GM18873 (cell line): Measurements from ENCODE around the gene DCP1B.
"Not testable (repeated sequence)": the region's sequence is repeated elsewhere in the genome, so short reads cannot be mapped to it uniquely, and the experiment has no call there.

Source experiments
- ATAC-seq: cut with Tn5 transposase; IDR thresholded peaks from one replicate; pipeline ENCODE4 v1.9.1; 2021; ENCODE audit warnings: mild to moderate bottlenecking, moderate library complexity, moderate number of reproducible peaks; ENCODE audit not compliant: unreplicated experiment, low FRiP score

The DCP1B gene

DNA sequence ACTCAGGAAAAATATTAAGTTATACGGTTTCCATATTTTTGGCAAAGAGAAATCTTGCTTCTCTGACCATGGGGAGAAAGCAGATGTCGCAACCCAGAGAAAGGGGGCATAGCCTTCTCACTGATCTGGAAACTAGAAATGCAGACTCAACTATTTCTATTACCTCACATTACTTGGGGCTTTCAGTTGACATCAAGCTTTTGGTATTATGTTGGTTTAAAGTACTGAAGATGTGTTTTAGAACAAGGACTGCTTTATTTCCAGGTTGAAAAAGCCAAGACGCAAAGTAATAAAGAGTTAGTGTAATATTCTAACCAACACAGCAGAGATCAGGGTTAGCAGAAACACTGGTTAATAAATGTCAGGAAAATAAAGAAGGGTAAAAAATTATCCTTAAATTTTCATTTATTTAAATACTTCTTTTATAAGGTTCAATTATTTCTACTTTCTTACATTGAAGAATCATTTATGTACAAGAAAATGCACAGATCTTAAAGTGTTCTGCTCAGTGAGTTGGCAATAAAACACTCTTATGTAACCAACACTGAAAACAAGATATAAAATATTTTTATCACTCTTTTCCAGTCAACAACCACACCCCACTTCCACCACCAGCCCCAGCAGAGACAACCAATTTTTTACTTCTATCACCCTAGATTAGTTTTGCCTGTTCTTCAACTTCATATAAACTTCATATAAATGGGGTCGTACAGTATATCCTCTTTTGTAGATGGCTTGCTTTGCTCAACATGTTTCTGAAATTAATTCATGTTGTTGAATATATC, 26.0 kb downstream of the DCP1B start:
- ATAC-seq, result no peak

DNA sequence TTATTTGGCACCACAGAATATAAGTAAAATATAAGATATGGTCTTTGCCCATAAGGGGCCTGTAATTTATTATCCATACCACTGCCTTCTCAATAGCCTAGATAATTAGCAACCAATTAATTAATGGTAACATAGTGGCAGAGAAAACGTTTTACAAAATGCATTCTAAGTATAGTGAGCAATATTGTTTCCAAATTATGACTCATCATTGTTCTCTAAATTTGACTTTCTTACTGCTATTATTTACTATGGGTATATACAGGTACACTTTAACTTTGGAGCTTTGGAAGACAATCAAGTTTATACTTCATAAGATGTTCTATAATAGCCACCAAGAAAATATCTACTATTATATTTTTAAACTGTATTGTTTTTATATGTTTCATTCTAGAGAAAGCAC, 26.7 kb downstream of the DCP1B start:
- ATAC-seq, result no peak

DNA sequence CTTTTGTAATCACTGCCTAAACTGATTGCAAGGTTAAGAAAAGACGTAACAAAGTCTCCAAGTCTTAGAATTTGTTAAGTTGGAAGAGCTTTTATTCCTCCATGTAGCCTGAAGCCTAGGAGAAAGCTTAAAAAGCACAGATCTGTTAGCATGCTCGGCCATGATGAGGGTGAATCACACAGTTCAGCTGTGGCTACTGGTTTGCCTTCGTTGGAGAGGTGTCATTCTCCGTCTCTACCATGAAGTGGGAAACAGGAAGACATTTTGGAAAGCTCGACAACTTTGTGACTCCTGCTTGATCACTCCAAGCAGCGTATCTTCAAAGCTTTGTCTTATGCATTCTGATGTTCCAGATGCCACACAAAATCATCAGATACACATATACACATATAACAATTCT, 27.1 kb downstream of the DCP1B start:
- ATAC-seq, result no peak

DNA sequence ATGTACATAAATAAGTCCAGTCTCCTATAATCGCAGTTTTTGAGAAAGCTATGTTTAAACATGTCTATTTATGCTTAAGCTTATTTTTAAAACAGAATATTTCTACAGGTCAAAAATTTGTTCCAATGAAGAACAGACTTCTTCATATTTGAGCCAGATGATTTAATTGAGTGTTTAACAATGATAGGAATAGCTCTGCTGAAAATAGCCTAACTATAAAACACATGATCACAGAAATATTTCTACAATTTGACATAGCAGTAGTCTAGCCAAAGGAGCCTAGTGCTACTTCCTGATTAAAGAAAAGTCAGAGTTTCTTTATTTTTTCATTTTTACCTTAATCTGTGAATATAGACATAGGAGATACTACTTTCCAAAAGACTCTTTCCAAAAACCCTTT, 29.4 kb downstream of the DCP1B start:
- ATAC-seq, result no peak

DNA sequence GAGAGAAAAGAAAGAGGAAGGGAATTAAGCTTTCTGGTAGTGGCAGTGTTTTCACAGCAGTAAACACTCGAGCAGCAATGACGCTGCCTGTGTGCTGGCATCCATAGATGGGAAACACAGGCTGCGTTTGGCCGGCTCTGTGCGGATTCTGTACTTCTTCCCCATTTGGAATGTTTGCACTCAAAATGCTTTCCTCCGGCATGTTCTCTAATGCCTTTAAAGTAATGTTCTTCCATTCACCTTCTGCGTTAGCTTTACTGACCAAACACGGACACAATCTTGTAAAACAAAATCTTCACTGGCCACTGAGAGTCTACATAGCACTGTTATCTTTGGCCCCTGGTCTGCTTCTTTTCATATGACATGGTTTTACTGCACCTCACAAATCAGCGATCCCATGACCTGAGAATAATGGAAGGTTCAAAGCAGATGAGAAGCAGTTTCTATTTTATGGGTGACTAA, 31.4 kb downstream of the DCP1B start:
- ATAC-seq, result no peak

DNA sequence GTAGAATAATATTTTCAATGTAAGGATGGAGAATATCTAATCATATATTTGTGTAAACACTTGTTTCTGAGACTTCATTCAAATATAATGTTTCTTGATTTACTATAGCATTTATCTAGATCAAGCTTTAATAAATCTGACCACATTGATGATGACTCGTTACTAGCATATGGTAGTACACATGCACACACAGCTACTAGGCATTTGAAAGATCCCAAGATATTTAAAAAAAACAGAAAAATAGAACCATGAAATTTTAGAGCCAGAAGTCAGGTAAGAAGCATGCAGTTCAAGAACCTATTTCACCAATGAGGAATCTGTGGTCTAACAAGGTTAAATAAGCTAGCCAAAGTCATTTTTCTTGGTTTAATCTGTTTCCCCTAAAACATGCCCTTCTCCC, 32.0 kb downstream of the DCP1B start:
- ATAC-seq, result no peak

DNA sequence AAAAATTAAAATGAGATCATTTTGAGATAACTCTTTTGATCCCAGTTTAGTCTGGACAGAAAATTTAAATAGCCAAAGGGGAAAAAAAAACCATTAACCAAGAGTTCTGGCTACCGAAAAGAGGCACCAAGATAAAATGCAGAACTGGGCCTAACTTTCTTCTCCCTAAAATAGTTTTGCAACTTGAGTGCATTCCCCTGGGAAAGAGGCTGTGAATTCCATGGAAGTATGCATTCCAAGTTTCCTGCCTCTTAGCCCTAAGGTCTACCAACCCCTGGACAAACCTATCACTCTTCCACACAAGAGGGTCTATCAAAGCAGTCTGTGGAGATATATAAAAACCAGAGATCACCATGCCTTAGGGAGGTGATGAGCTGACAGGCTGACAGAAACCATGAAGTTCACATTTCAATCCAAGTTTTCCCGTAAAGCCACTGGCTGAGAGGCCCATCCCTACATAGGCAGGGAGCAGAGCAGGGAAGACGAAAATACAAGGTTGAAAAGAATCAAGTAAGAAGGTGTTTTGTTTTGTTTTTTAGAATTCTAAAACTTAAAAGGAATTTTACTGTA, 33.8 kb downstream of the DCP1B start:
- no peak for ATAC-seq

DNA sequence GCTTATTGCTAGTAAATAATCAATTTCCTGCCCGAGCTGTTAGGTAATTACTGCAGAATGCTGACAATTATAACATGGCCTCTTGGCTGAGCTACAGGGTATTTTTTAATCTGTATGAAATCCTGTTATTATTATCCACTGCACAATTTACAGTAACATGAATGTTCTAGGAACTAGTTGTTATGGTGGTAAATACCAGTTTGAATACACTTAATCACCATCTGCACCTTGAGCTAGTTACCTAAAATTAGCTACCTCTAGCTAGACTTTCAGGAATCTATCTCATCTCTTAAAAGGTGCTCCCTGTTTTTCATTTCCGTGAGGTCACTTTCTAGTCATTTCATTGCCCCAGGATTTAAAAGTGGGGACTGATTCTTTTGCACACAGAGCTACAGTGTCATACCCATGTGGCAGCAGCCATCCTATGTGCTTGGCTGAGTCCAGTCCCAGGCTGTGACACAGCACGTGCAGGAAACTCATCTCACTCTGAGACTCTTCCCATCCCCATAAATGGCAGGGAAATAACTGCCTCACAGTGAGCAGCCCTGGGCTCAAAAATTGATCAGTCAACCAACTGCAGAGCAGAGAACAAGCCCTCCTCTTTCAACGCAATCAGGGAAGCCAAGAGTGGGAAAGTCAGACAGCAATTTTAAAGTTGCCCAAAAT, 37.6 kb downstream of the DCP1B start:
- ATAC-seq, result no peak

DNA sequence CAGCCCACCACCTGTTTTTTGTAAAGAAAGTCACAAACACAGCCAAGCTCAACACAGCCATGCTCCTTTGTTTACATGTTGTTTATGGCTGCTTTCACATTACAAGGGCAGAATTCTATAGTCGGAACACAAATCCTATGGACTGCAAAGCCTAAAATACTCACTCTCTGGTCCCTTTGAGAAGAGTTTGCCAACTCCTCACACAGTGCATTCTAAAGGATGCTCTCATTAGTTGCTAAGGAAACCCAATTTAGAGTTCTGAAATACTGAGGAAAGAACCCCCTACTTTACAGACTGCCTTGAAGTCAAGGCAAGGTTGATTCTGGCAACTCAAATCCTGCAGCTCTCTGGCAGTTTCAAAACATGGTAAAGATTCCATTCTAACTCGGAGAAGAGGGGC, 38.3 kb downstream of the DCP1B start:
- ATAC-seq, result no peak

DNA sequence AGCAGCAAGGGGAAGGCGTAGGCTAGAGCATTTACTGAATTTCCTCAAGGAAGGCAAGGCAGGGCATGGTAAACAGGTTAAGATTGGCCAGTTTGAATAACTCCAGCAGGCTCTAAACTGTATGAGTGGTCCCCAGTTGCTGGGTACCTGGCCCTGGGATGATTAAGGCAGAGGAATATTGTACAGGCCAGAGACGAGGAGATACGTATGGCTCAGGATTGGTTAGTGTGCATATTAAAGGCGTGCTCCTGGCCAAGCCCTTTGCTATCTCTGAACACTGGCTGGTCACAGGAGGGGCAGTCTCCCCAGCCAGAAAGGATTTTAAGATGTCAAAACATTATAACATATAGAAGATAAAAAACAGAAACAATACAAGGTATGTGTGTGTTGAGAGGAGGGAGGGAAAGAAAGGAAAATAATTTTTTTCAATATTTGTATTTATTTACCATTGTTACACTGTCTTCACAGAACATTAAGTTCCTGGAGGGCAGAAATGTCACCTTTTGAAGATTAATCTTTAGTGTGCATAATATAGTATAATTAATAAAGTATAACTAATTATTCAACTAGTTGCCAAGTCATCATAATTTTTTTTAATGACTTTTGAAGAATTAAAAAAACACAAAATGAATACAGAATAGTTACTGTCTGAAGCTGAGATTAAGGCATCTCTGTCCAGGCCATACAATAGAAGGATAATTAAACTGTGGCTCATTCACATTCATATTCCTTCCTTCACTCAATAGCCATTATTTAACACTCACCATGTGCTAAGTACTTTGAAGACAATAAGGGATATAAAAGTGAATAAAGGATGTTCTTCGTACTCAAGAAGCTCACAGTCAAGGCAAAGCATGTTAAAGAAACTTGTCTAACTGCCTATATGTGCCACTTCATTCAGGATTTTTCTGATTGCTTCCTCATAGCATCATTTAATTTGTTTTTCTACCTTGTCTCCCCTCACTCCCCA, 41.9 kb downstream of the DCP1B start:
- no peak for ATAC-seq

DNA sequence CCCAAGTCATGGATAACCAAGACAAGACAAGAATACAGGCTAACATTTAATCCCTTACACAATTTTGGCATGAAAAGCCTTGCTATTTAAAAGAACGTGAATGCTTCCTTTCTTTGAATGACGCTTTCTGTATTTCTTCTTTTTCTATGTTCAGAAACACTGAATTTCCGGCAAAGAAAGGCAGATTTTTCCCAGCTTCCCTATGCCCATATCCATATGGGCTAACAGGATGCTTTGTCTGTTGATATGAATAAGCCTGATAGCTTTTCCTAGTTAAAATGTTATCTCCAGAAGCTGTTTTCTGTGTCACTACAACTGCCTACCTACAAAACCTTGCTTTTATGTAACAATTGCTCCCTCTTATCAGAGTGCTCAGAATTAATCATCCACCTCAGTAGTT, 47.5 kb downstream of the DCP1B start:
- no peak for ATAC-seq

DNA sequence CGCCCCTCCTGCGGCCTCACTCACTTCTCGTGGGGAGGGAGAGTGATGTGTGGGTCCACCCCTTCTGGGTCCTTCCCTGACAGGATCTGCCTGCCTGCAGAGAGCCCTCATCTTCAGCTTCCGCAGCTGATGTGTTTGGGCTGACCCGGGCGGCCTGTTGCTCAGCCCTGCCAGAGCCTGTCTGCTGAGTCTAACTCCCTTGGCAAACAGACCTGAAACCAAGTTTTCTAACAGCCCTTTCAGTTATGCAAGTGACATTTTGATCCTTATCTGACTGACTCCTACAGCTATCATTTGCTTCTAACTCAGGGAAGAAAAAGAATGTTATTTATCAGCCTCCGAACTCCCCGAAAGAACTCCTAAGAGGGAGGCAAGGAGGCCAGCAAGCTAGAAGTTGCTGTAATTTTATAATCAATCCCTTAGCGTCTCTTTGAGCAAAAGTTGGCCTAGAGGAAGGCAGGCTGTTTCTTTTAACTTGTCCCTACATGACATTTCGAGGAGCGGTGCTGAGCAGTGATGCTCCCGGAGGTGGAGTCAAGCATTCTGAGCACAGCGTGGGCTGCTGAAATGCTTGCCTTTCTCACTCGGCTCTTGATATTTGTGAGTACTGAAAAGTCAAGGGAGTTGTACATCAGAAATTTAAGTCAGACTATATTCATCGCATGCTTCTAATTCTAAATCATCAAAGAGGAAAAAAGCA, 54.3 kb downstream of the DCP1B start:
- ATAC-seq, result no peak

DNA sequence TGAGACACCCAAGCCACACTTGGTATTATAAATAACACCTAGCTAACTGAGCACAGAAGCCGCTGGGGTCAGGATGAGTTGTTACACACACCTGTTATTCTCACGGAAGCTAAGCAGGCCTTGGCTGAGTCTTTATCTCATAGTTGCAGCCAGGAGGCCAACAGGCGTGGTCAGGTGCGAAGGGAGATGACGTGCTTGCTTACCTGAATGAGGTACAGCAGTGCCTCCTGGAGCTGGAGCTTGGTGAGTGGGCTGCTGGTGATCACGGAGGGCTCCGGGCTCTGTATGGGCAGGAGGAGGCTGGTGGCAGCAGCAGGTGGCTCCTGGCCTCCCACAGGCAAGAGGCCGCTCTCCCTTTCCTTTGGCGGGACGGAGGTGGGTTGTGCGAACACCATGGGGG, 55.4 kb downstream of the DCP1B start:
- ATAC-seq, result no peak

DNA sequence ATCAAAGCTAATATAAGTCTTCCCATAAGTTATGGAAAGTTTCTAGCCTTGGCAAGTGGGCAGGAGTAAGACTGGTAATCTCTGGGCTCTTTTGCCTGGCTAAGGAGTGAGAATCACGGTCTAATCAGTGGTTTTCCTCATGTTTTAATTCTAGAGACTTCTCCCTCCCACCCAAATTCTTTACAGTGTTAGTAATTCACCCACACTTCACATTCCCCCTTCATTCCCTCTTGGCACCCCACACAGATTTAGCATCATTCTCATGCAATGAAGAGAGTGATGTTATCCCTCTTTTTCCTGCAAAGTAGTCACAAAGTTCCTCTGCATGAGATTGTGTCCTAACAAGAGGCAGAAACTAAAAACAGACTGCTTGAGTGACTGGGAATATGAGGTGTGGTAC, 57.2 kb downstream of the DCP1B start:
- no peak for ATAC-seq

DNA sequence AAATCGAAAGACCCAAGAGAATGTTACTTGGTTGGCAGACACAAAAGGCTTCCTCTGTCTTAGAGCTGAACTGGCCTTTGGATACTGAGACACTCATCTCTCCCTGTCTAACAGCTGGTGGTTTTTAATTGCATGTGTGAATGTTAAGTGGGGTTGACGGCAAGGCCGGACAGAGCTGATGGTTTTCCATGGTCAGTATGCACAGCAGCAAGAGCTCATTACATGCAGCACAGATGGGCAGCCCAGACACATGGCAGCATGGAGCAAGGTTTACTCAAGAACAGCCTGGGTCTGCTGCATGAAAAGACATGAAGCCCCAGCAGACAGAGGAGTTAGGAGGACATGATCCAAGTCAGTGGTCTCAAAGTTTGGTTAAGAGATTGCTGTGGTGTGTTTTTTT, 58.0 kb downstream of the DCP1B start:
- no peak for ATAC-seq

DNA sequence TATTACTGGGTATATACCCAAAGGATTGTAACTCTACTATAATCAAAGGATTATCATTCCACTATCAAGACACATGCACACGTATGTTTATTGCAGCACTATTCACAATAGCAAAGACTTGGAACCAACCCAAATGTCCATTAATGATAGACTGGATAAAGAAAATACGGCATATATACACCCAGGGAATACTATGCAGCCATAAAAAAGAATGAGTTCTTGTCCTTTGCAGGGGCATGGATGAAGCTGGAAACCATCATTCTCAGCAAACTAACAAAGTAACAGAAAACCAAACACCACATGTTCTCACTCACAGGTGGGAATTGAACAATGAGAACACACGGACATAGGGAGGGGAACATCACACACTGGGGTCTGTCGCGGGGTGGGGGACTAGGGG, 58.8 kb downstream of the DCP1B start:
- not testable (repeated sequence) for ATAC-seq

DNA sequence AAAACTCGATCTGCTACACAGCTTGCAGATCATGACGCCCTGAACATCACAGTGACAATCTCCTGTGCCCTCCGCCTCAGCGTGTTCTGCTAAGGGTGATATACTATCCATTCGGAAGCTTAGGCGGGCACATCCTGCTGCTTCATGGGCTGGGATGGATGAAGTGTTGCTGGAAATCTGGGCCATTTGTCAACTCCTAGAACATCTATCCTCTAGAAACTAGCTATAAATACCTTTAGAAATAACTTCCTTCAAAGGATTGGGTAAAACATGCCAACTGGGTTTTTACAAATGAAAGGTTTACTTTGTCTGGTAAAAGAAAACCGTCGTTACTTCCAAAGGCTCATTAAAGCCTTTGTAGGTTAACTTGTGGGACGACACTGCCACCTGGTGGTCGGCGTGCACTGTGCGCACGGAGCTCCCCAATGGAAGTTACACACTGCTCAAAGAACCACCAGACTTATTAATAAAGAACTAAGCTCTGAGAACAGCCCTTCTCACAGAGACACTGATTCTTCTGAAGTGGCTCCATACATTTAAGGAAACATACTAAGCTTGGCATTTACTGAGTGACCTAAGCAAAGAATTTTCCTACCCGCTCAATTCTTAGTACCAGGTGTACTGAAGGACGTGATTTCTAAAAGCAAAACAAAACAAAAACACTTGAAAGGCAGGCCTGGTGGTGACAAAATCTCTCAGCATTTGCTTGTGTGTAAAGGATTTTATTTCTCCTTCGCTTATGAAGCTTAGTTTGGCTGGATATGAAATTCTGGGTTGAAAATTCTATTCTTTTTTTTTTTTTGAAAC, 64.3 kb downstream of the DCP1B start:
- no peak for ATAC-seq

DNA sequence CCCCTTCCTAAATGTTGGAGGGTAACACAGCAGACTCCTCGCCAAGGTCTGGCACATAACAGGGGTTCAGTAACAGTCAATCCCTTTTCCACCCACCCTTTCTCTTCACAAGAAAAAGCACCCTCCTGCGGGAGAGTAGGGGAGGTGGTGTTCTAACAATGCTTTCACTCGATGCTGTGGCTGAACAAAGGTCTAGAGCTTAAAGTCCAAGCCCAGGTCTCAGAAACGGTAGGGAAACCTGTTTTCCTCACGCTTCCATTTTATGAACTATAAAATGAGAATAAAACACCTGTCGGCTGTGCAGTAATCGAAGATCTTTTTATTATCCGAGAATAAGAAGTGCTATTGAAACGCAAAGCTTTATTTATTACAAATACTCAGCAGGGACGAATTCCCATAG, 64.9 kb downstream of the DCP1B start:
- no peak for ATAC-seq

DNA sequence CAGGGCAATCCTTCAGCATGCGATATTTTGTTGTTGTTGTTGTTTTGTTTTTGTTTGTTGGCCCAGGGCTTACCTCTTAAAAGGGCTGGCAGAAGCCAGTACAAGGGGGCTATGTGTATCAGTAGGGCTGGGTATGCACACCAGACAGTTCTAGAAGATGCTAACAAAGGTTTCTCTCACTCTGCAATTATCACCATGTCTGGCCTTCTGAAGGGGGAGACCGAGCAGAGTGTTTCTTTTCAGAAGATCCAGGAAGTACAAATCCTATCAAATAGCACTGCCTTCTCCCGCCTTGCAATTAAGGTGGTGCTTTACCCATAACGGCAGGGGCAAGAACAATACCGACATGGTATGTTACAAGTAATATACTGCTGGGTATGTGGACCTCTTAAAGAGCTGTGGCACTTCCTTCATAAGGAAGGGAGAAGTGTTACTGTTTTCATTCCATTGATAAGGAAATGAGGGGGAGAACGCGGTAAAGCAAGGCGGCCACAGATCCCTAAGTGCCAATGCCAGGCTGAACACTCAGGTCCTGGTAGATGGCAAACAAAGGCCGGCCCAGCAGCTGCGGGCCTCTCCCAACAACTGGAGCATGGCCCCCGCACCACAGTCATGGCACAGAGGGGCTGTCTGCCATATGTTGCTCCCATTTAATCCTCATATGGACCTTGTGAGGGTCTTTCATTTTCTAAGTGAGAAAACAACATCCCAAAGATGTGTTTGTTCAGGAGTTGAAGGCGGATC, 66.6 kb downstream of the DCP1B start:
- ATAC-seq, result no peak
